SW480 (cell line): Measurements from ENCODE around the gene FBXL4.

Experiments used
- DNase-seq: peaks from one replicate; pipeline ENCODE4 v3.0.0-alpha.2; 2016; ENCODE audit warnings: low spot score

FBXL4 gene

DNA sequence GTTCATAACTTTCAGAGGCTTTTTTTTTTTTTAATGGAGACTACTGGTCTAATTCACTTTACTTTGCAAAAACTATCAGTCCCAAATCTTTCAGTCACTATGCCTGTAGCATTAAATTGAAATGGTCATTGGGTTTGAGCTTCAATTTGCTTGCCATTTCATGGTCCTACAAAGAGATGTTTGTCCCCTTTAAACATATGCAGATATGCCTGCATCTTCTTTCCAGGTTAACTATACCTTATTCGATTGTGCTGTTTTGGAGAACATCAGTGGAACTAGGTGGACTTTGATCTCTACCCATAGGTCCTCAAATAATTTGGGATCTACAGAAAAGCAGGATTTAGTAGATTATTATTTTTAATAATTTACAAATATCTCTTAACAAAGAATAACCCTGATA lies 108.8 kb downstream of the FBXL4 start:
- no peak for DNase-seq

- peak; percentile 17 for DNase-seq
Observed at GRCh38 chr6:98838032-98838431, 109.7 kb downstream of the FBXL4 start.

DNA sequence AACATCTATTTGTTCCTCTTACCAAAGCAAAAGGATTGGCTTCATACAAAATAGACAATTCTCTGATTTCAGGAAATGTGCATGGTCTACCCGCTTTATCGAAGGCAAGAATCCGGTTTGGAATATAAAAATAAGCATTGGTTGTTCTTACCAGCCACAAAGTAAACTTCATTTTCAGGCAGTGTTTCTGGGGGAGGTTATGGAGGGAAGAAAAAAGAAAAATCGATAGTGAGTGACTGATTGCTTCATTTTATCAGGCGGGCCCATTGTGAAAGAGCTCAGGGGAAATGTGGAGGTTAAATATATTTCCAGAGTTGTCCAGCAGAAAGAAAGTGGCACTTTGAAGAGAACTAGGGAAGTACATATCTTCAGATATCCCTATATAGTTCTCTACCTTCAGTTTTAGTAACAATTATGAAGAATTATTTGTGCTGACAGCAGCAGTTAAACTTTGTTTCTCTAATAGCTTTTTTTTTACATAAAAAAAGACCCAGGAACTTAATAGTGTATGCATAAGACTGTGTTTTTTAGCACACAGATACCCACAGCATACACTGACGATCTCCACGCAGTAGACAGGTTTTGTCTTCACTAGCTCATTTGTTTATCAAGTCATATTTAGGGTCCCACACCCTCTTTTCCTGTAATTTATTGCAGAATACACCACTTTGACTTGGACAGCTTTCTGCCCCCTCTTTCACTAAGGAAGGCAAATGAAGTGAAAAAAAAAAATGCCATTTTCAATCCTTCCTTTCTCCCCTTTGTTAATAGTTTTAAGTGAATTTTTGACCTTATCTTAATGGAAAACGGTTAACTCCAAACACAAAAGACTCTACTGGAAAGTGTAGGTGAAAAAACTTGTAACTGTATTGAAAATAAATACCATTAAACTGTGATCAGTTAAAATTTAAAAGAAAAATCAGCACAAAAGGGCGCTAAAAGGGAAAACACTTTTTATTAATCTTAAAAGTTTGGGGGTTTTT lies 110.5 kb downstream of the FBXL4 start:
- DNase-seq: peak; percentile 13

- DNase-seq: peak; percentile 9
Observed at GRCh38 chr6:98836025-98836961, 111.5 kb downstream of the FBXL4 start.

GRCh38 chr6:98835149-98836024 lies 112.4 kb downstream of the FBXL4 start:
- DNase-seq: peak; percentile 21

- DNase-seq: peak; percentile 93
Observed at GRCh38 chr6:98834060-98835031, 113.4 kb downstream of the FBXL4 start, which contains the start of gene POU3F2. Gene POU3F2, plus strand, starts transcription at chr6:98834574. Its CDS starts 300 bp downstream, at chr6:98834874.

GRCh38 chr6:98833307-98834059 lies 114.3 kb downstream of the FBXL4 start:
- DNase-seq: peak; percentile 54

GRCh38 chr6:98833057-98833306 lies 114.8 kb downstream of the FBXL4 start:
- no peak for DNase-seq

DNA sequence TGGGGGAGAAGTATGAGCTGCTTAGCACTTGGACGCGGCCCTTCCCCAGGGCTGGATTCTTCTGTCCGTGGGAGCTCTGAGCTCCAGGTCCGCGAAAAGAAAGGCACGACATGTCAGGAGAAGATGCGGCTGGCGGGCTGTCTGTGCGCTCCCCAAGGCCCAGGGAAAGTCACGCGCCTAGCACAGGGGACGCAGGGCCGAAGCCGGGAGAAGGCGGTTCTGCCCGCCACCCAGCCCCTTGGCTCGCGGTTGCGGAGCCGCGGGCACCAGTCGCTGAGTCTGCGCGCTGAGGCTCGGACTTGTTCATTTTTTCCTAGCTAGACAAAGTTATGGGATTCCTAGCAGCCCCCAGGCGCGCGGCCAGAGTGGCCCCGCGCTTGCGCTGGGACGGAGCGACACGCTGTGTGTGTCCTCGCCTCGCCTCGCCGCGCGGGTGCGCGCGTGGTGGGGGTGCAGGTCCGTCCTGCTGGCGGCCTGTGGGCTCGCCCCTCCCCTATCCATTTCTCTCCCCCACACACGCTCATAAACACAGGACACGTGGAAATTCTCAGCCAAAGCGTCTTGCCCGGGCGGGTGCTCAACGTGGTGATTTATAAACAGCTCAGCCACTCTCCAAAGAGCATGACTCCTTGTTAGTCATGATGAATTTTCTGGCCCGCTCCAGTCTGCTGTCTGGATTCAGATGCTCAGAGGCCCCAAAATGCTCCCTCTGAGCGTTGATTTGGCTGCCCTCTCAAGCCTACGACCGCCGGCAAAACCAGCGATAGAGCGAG lies 115.3 kb downstream of the FBXL4 start:
- no peak for DNase-seq

- no peak for DNase-seq
Observed at GRCh38 chr6:98831959-98832283, 115.8 kb downstream of the FBXL4 start.

DNA sequence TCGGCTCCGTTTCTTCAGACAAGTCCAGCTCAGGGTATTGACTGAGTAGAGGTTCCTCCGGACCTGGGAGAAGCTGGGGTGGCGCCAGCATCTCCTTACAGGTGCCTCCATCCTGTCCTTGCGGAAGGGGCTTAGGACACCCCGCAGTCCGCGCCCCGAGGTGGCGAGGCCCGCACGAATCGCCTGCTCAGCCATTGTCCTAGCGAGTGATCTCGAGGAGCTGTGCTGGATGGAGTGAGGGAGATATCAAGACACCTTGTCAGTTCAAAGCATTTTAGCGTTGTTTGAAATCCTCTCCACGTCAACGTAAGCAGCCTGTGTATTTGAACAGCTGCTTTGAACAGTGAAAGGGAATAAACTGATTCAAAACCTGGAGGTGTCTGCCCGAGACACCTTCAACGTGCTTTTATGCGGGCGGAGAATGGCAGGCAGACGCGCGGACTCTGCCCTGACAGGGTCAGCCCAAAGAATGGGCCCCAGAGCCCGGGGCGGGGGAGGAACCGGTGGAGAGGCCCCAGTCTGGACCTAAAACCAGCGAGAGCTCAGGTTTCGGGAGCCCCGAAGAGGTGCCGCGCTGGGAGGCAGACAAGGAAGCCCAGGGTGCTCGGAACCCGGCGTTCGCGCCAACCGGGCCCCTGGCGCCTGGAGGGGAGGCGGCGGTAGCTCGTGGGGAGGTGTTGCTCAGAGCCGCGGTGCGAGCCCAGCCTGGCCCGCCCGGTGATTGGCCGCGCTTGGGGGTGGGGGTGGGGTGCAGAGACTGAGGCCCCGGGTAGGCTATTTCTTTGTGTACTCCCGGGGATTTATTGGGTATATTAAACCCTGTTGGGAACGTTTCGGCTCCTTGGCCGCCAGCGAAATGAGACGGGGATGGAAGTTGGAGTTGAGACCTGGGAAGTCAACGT lies 116.4 kb downstream of the FBXL4 start:
- DNase-seq: peak; percentile 25

DNA sequence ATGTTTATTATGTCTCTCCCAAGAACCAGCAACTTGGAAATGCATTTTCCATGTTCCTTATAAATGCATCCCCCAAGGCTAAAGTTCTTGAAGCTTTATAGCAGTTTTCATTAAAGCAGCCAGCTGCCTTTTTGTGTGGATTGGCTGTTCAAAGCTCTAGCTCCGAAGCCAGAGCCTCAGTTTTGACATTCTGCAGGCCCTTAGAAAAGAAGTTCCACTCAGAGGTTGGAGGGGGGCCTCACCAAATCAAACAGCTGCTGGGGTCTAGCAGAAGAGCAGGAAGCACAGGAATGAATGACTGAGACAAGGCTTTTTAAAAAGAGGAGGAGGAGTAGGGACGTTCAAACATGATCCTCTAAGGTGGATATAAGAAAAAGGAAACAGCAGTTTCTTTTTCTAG lies 117.6 kb downstream of the FBXL4 start:
- DNase-seq: no peak

GRCh38 chr6:98828941-98829411 lies 118.8 kb downstream of the FBXL4 start:
- peak; percentile 19 for DNase-seq

DNA sequence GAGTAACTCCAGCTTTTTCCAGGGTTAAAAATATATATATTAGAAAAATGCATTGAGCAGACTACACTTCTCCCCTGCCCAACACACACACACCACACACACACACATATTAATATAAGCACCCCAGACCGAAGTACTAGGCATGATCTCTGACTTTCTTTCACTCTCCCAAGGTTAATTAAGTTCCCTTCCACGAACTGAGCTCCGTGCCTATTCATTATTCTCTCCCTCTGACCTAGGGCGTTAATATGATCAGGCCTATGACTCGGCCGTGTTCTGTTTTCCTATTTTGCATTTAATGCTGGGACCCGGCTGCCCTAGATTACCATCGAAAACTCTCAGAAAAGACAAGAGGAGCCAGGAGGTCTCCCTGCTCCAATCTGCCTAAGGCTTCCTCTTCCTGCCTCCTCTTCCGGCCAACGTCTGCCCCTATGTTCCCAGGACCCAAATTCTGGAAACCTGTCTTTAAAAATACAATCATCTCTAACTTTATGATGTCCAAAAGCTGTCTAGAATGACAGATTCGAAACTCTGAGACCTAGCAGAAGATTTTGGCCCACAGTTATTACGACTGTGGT lies 119.4 kb downstream of the FBXL4 start:
- no peak for DNase-seq

- no peak for DNase-seq
Observed at GRCh38 chr6:98827295-98828159, 120.2 kb downstream of the FBXL4 start.

- no peak for DNase-seq
Observed at GRCh38 chr6:98825600-98826230, 122.0 kb downstream of the FBXL4 start.
